GM18909 (cell line): Measurements from ENCODE around the gene DDX19B.
"Not testable (repeated sequence)": the region's sequence is repeated elsewhere in the genome, so short reads cannot be mapped to it uniquely, and the experiment has no call there.

Experiments used
- ATAC-seq: cut with Tn5 transposase; IDR thresholded peaks from one replicate; pipeline ENCODE4 v1.9.1; 2021; ENCODE audit warnings: mild to moderate bottlenecking; ENCODE audit not compliant: unreplicated experiment, poor library complexity

Gene DDX19B

DNA sequence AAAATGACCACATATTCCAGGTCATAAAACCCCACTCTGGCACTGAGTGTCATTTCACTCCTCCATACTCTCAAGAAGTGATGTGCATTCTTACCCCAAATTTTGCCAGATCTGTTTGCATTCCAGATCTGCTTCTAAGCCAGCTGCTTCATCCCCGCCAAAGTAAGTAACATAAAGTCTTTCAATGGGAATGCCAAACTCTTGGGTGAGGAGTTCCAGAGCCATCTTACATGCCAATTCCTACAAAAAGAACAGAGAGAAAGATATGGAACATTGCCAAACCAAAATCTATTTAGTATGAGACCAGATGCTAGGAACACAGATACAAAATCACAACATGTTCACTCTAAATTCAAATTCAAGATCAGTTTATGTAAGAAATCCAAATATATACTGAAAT is 22.6 kb upstream of the DDX19B start:
- ATAC-seq: no peak

GRCh38 chr16:70287304-70287971 is 11.5 kb upstream of the DDX19B start:
- ATAC-seq: not testable (repeated sequence)

DNA sequence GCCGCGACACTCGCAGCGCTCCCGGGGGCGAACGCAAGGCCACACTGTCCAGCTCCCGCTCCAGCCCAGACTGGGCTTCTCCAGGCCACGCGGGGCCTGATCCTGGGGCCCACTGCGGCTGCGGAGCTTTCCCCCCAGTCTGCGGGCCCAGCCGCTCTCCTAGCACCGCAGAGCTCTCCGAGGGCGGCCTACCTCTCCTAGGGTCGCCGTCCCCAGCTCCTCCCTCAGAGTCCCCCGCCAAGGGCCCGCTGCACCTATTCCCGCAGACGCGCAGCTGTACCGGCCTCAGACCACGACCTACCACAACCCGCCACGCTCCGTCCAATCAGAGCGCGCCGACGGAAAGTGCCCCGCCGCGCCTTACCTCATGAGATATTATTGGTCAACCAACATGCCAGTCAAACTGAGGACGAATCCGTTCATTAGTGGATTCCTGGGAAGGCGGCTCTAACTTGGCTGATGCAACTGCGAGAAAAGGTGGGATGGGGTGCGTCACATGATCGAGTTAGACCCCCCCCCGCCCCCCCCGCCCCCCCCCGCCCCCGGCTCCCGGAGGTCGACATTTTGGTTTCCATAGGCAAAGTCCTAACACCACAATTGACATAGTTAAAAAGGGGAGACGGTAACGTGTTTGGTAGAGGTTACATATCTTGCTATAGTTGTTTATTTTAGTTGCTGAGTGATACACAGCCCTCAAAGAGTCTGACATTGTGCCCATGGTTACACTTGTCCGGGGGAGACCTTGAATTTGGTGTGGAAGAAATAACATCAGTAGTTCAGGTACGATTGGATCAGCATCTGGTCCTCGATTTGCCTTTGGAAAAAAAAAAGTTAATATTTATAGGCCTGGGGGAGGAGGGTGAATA is 9.5 kb upstream of the DDX19B start, which contains the start of gene AARS1:
Gene AARS1, minus strand, starts transcription at position 278 of the 866 bp plus-strand sequence. CDS start 6,743 bp downstream, outside the sequence.
- peak; percentile 97 for ATAC-seq

GRCh38 chr16:70290949-70291519 is 8.0 kb upstream of the DDX19B start:
- ATAC-seq: no peak

DNA sequence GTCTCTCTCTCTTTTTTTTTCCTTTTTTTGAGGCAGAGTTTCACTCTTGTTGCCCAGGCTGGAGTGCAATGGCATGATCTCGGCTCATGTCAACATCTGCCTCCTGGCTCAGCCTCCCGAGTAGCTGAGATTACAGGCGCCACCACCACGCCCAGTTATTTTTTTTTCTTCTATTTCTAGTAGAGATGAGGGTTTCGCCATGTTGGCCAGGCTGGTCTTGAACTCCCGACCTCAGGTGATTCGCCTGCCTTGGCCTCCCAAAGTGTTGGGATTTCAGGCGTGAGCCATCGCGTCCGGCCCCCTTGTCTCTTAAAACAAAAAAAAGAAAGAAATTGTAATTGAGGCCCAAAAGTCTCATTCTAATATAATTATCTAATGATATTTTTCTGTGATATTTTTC is 6.8 kb upstream of the DDX19B start:
- not testable (repeated sequence) for ATAC-seq

GRCh38 chr16:70294385-70295025 is 4.5 kb upstream of the DDX19B start:
- ATAC-seq: no peak

DNA sequence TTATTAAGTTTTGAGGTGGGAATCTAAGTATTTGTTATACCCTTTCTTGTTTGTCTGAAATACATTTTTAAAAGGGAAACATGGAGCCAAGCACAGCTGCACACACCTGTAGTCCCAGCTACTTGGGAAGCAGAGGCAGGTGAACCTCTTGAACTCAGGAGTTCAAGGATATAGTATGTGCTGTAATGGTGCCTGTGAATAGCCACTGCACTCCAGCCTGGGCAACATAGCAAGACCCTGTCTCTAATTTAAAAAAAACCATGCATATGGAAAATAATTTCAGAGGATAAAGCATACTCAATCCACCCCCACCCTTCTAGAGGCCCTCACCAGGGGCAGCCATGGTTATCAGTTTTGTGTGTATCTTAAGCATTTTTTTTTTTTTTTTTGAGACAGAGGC is 3.4 kb upstream of the DDX19B start:
- ATAC-seq: no peak

- ATAC-seq: no peak
Observed at GRCh38 chr16:70301121-70301520, 2.1 kb downstream of the DDX19B start.

DNA sequence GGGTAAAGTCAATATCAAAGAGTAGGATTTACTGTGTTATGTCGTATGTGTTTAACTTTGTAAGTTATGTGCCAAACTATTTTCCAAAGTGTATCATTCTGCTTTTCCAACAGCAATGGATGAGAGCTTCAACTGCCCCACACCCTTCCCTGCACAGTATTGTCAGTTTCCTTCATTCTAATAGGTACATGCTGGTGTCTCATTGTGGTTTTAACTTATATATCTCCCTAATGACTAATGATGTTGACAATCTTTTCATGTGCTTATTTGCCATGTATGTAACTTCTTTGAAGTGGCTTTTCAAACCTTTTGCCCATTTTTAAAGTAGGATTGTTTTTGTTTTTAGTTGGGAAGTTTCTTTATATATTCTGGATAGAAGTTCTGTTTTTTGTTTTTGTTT is 3.8 kb downstream of the DDX19B start:
- ATAC-seq: no peak

- ATAC-seq: no peak
Observed at GRCh38 chr16:70304892-70305448, 6.0 kb downstream of the DDX19B start.

- no peak for ATAC-seq
Observed at GRCh38 chr16:70306880-70307279, 7.9 kb downstream of the DDX19B start.

- not testable (repeated sequence) for ATAC-seq
Observed at GRCh38 chr16:70307726-70308125, 8.7 kb downstream of the DDX19B start.

DNA sequence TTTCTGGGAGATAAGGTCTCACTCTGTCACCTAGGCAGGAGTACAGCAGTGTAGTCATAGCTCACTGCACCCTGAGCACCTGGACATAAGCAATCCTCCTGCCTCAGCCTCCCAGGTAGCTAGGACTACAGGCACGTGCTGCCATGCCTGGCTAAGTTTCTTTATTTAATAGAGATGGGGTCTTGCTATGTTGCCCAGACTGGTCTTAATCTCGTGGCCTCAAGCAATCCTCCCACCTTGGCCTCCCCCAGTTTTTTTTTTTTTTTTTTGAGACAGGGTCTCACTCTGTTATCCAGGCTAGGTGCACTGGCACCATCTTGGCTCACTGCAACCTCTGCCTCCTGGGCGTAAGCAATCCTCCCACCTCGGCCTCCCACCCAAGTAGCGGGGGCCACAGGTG is 21.1 kb downstream of the DDX19B start:
- no peak for ATAC-seq

GRCh38 chr16:70324998-70325747 is 26.2 kb downstream of the DDX19B start:
- ATAC-seq: no peak

DNA sequence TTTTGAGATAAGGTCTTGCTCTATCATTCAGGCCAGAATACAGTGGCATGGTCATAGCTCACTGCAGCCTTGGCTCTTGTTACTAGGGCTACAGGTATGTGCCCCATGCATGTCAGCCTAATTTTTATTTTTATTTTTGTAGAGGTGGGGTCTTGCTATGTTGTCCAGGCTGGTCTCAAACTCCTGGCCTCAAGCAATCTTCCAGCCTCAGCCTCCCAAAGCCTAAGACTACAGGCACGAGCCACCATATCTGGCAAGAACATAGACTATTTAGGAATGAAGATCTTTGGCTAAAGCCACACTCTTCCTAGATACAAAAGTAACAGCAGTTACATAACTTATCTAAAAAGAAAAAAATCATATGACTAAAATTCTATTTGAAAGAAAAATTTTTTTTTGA is 32.1 kb downstream of the DDX19B start:
- ATAC-seq: no peak

- no peak for ATAC-seq
Observed at GRCh38 chr16:70331588-70332358, 32.8 kb downstream of the DDX19B start.

GRCh38 chr16:70332728-70333127 is 33.7 kb downstream of the DDX19B start:
- not testable (repeated sequence) for ATAC-seq

DNA sequence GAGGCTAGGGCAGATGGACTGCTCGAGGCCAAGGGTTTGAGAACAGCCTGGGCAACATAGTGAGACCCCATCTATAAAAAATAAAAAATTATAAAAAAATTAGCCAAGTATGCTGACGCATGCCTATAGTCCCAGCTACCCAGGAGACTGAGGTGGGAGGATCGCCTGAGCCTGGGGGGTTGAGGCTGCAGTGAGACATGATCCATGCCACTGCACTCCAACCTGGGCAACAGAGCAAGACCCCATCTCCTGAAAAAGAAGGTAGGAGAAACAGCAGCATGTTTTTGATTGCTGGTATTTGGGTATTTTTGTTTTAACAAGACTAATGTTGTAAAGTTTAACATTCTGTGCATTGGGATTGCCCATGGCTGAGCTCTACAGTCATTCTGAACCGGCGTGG is 38.8 kb downstream of the DDX19B start:
- no peak for ATAC-seq

DNA sequence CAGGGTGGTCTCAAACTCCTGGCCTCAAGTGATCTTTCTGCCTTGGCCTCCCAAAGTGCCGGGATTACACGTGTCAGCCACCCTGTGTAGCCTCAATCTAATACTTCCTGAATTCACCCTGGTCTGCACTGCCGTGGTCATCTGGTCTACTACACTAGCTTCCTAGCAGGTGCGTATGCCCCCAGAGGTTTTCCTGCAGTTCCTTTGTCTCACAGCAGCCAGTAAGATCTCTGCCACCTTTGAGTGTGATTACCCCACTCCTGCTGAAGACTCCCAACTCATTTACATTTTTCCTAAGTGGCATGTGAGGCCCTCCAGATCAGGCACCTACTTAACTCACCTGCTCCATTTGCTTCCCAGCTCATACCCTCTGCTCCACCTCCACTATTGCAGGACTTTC is 42.6 kb downstream of the DDX19B start:
- ATAC-seq: no peak
